NT2/D1 (cell line): Measurements from ENCODE around the gene FAM216A.

Source experiments
- SUZ12 ChIP-seq: IDR thresholded peaks from 2 replicates; pipeline ENCODE4 v1.6.1; 2011; ENCODE audit not compliant: insufficient read length, insufficient read depth; ENCODE audit errors: extremely low read depth
- YY1 ChIP-seq: IDR thresholded peaks from 2 replicates; pipeline ENCODE4 v1.6.1; 2011; ENCODE audit not compliant: insufficient read length, insufficient read depth
- ZNF274 ChIP-seq: IDR thresholded peaks from 2 replicates; pipeline ENCODE4 v1.6.1; 2011; ENCODE audit warnings: mild to moderate bottlenecking, low read depth, low read length

- TF ChIP-seq ZNF274 = no peak
- no peak for TF ChIP-seq YY1
- TF ChIP-seq SUZ12 = no peak
Observed at GRCh38 chr12:110453569-110454296, 14.9 kb upstream of the FAM216A start.
